Neural cell (in vitro differentiated cells): Measurements from ENCODE around the gene PROX2. TPM values are rescaled to one million over a fixed set of nuclear protein-coding genes. Genes with fewer than 3 reads are reported as not detected.

Source experiments
- H2AFZ ChIP-seq: fragments of 200-600, 300-800 bp; sonication (generic), shearing (Covaris generic); 2 replicates; pipeline ENCODE4 v1.6.0; 2014; ENCODE audit warnings: low read depth, mild to moderate bottlenecking, antibody characterized with exemption, low read length, moderate library complexity
- H3F3A ChIP-seq: fragments of 200-600 bp; shearing (Covaris generic); 2 replicates; pipeline ENCODE4 v1.6.1; 2016; ENCODE audit warnings: mild to moderate bottlenecking, moderate library complexity, mixed read lengths, antibody characterized with exemption, low read length; ENCODE audit not compliant: insufficient read depth, poor library complexity, severe bottlenecking
- H3K27ac ChIP-seq: fragments of 200-600, 300-800 bp; sonication (generic), shearing (Covaris generic); 2 replicates; pipeline ENCODE4 v1.5.1; 2014; ENCODE audit warnings: mild to moderate bottlenecking, low read length, moderate library complexity
- H3K27me3 ChIP-seq: fragments of 300-800, 200-600 bp; sonication (generic), shearing (Covaris generic); 2 replicates; pipeline ENCODE4 v1.6.0; 2014; ENCODE audit warnings: mild to moderate bottlenecking, low read depth, low read length, moderate library complexity; ENCODE audit not compliant: insufficient read depth
- H3K36me3 ChIP-seq: fragments of 300-800, 200-600 bp; sonication (generic), shearing (Covaris generic); 2 replicates; pipeline ENCODE4 v1.5.1; 2014; ENCODE audit warnings: mild to moderate bottlenecking, antibody characterized with exemption, low read length, moderate library complexity; ENCODE audit not compliant: insufficient read depth
- H3K4me2 ChIP-seq: fragments of 300-800, 200-600 bp; sonication (generic), shearing (Covaris generic); 2 replicates; pipeline ENCODE4 v1.6.0; 2014; ENCODE audit warnings: mild to moderate bottlenecking, low read length
- H3K4me3 ChIP-seq: fragments of 300-800, 200-600 bp; sonication (generic), shearing (Covaris generic); 2 replicates; pipeline ENCODE4 v1.5.1; 2014; ENCODE audit warnings: mild to moderate bottlenecking, low read length, moderate library complexity
- H3K79me2 ChIP-seq: fragments of 200-600 bp; shearing (Covaris generic); replicated peaks from 2 replicates; pipeline ENCODE4 v1.6.0; 2014; ENCODE audit warnings: mild to moderate bottlenecking, low read length, moderate library complexity; ENCODE audit not compliant: insufficient read depth
- H3K9ac ChIP-seq: fragments of 300-800, 200-600 bp; sonication (generic), shearing (Covaris generic); 2 replicates; pipeline ENCODE4 v1.6.1; 2016; ENCODE audit warnings: mild to moderate bottlenecking, low read length, mixed read lengths
- H3K9me2 ChIP-seq: fragments of 200-600 bp; shearing (Covaris generic); 2 replicates; pipeline ENCODE4 v1.6.1; 2016; ENCODE audit warnings: mild to moderate bottlenecking, low read length, mixed read lengths; ENCODE audit not compliant: insufficient read depth
- H3K9me3 ChIP-seq: fragments of 200-600, 300-800 bp; sonication (generic), shearing (Covaris generic); 2 replicates; pipeline ENCODE4 v1.6.1; 2016; ENCODE audit warnings: mild to moderate bottlenecking, mixed run types, low read length, moderate library complexity, mixed read lengths
- H4K20me1 ChIP-seq: fragments of 200-600 bp; shearing (Covaris generic); 2 replicates; pipeline ENCODE4 v1.6.1; 2016; ENCODE audit warnings: mild to moderate bottlenecking, mixed run types; ENCODE audit not compliant: insufficient read depth
- EP300 ChIP-seq: fragments of 450-650 bp; conservative IDR thresholded peaks from 2 replicates; pipeline ENCODE4 v1.6.1; 2014; ENCODE audit warnings: antibody characterized with exemption, mild to moderate bottlenecking, moderate library complexity; ENCODE audit not compliant: poor library complexity, severe bottlenecking
- EZH2 ChIP-seq: fragments of 200-600, 300-800 bp; shearing (Covaris generic), sonication (generic); IDR thresholded peaks from 2 replicates; pipeline ENCODE4 v1.6.1; 2014; ENCODE audit warnings: antibody characterized with exemption, low read length, borderline replicate concordance, mild to moderate bottlenecking; ENCODE audit not compliant: insufficient read depth, poor library complexity, severe bottlenecking
- MXI1 ChIP-seq: fragments of 450-650 bp; conservative IDR thresholded peaks from 2 replicates; pipeline ENCODE4 v1.6.1; 2014; ENCODE audit warnings: antibody characterized with exemption, mild to moderate bottlenecking; ENCODE audit not compliant: poor library complexity, severe bottlenecking
- POLR2AphosphoS5 ChIP-seq: IDR thresholded peaks from 2 replicates; pipeline ENCODE4 v1.6.1; 2012
- RAD21 ChIP-seq: fragments of 450-650 bp; conservative IDR thresholded peaks from 2 replicates; pipeline ENCODE4 v1.6.1; 2014; ENCODE audit warnings: antibody characterized with exemption, mild to moderate bottlenecking, moderate library complexity
- SMC3 ChIP-seq: fragments of 450-650 bp; conservative IDR thresholded peaks from 2 replicates; pipeline ENCODE4 v1.6.1; 2014; ENCODE audit warnings: antibody characterized with exemption, mild to moderate bottlenecking, moderate library complexity; ENCODE audit not compliant: poor library complexity
- TAF1 ChIP-seq: IDR thresholded peaks from 2 replicates; pipeline ENCODE4 v1.6.1; 2012; ENCODE audit warnings: low read depth
- polyA plus RNA-seq: library from polyadenylated mRNA; depleted of rRNA; stranded (reverse); fragments of >200 nt; gene quantifications from 2 replicates; pipeline ENCODE4 v1.2.3, GENCODE V29; 2014
- TF ChIP-seq, protein P1 (sequence below): IDR thresholded peaks from 2 replicates; pipeline ENCODE4 v1.6.1; 2012; ENCODE audit warnings: borderline replicate concordance
- TF ChIP-seq, protein P2 (sequence below): fragments of 450-650 bp; IDR thresholded peaks from 2 replicates; pipeline ENCODE4 v1.5.1; 2014; ENCODE audit warnings: antibody characterized with exemption, mild to moderate bottlenecking, moderate library complexity; ENCODE audit not compliant: poor library complexity, severe bottlenecking

The PROX2 gene
- polyA plus RNA-seq, 1 donor from 2014 or later, result not detected

DNA sequence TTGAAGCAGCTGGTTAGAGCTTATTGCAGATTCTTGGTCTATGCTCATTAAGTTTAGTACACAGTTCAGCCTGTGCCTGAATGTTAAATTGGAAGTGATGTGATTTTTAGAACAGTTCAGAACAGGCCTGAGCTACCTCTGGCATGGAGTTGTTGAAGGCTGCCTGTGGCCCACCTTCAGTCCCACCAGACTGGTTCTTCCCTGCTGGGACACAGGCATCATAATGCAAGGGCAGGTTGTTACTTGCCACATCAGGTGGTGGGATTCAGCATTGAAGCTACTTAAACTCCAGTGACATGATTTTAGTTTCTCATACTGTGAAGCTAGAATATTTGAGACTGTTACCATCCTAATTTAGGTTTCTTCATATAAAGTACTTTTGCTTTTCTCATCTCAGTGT, 49.4 kb downstream of the PROX2 start:
- Histone ChIP-seq H3K27ac (no peak overlapping the region), H3K9ac (no peak overlapping the region), H3K36me3 (peaks cover 8% of the 10 kb centered on the region), H3F3A (no peaks in the 10 kb centered on the region), H3K9me3 (no peaks in the 10 kb centered on the region), H3K27me3 (no peaks in the 10 kb centered on the region), H3K79me2 (no peaks in the 10 kb centered on the region), H2AFZ (no peak overlapping the region), H3K4me3 (no peak overlapping the region), H3K9me2 (no peaks in the 10 kb centered on the region), H4K20me1 (no peaks in the 10 kb centered on the region), H3K4me2 (no peak overlapping the region)
- TF ChIP-seq EZH2, result no peak
- TF ChIP-seq POLR2AphosphoS5, result no peak
- TF ChIP-seq, protein P1, sequence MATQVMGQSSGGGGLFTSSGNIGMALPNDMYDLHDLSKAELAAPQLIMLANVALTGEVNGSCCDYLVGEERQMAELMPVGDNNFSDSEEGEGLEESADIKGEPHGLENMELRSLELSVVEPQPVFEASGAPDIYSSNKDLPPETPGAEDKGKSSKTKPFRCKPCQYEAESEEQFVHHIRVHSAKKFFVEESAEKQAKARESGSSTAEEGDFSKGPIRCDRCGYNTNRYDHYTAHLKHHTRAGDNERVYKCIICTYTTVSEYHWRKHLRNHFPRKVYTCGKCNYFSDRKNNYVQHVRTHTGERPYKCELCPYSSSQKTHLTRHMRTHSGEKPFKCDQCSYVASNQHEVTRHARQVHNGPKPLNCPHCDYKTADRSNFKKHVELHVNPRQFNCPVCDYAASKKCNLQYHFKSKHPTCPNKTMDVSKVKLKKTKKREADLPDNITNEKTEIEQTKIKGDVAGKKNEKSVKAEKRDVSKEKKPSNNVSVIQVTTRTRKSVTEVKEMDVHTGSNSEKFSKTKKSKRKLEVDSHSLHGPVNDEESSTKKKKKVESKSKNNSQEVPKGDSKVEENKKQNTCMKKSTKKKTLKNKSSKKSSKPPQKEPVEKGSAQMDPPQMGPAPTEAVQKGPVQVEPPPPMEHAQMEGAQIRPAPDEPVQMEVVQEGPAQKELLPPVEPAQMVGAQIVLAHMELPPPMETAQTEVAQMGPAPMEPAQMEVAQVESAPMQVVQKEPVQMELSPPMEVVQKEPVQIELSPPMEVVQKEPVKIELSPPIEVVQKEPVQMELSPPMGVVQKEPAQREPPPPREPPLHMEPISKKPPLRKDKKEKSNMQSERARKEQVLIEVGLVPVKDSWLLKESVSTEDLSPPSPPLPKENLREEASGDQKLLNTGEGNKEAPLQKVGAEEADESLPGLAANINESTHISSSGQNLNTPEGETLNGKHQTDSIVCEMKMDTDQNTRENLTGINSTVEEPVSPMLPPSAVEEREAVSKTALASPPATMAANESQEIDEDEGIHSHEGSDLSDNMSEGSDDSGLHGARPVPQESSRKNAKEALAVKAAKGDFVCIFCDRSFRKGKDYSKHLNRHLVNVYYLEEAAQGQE, result no peak
- no peak for TF ChIP-seq SMC3
- TF ChIP-seq, protein P2, sequence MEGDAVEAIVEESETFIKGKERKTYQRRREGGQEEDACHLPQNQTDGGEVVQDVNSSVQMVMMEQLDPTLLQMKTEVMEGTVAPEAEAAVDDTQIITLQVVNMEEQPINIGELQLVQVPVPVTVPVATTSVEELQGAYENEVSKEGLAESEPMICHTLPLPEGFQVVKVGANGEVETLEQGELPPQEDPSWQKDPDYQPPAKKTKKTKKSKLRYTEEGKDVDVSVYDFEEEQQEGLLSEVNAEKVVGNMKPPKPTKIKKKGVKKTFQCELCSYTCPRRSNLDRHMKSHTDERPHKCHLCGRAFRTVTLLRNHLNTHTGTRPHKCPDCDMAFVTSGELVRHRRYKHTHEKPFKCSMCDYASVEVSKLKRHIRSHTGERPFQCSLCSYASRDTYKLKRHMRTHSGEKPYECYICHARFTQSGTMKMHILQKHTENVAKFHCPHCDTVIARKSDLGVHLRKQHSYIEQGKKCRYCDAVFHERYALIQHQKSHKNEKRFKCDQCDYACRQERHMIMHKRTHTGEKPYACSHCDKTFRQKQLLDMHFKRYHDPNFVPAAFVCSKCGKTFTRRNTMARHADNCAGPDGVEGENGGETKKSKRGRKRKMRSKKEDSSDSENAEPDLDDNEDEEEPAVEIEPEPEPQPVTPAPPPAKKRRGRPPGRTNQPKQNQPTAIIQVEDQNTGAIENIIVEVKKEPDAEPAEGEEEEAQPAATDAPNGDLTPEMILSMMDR, result no peak
- TF ChIP-seq MXI1, result no peak
- no peak for TF ChIP-seq TAF1
- TF ChIP-seq RAD21, result no peak
- no peak for TF ChIP-seq EP300

Other genes with a start within 250 kb of the PROX2 start
- 30.4 and 33.8 TPM in 2 replicates for gene AREL1, start 163.1 kb downstream of the PROX2 start, polyA plus RNA-seq
- 31.5 and 39.8 TPM in 2 replicates for gene FCF1, start 163.0 kb downstream of the PROX2 start, polyA plus RNA-seq
- 63.4 and 75.1 TPM in 2 replicates for gene YLPM1, start 112.8 kb downstream of the PROX2 start, polyA plus RNA-seq
- gene DLST, start 5.8 kb upstream of the PROX2 start, polyA plus RNA-seq, result 56.5 and 59.7 TPM in 2 replicates
- gene RPS6KL1, start 47.1 kb upstream of the PROX2 start, polyA plus RNA-seq, result 147 and 187 TPM in 2 replicates
- 0.28 TPM in 1 of 2 replicates, not detected in the other for gene PGF, start 79.5 kb upstream of the PROX2 start, polyA plus RNA-seq
- 43.1 and 59.0 TPM in 2 replicates for gene EIF2B2, start 126.8 kb upstream of the PROX2 start, polyA plus RNA-seq
- gene MLH3, start 175.3 kb upstream of the PROX2 start, polyA plus RNA-seq, result 16.9 and 17.3 TPM in 2 replicates
- gene ACYP1, start 187.9 kb upstream of the PROX2 start, polyA plus RNA-seq, result 143 and 149 TPM in 2 replicates
- gene ZC2HC1C, start 193.5 kb upstream of the PROX2 start, polyA plus RNA-seq, result 3.9 and 4.5 TPM in 2 replicates